Measurements from ENCODE around the gene PRR9. TPM values are rescaled to one million over a fixed set of nuclear protein-coding genes. Genes with fewer than 3 reads are reported as not detected.

Gene PRR9
- total and polyA plus RNA-seq, 2 of the 8 experiments (the other 6 are each of a cell fraction or from before 2014, with no cell fraction given): not detected

GRCh38 chr1:153213519-153213918 lies 3.9 kb upstream of the PRR9 start (continued):
- TF ChIP-seq CHD7 (IDR thresholded peaks at IDR 0.05; ENCODE audit: insufficient replicate concordance, low read length): no peak
- TF ChIP-seq KDM1A (IDR thresholded peaks at IDR 0.05; ENCODE audit: borderline replicate concordance, low read length): no peak
- no peak for TF ChIP-seq SIN3A (conservative IDR thresholded peaks at IDR 0.05 in 1 of 2, IDR thresholded peaks at IDR 0.05 in 1 of 2; ENCODE audit: low read depth in 1 of 2, low read length in 2 of 2)
- no peak for TF ChIP-seq TBP (IDR thresholded peaks at IDR 0.05; ENCODE audit: low read depth, low read length)
- TF ChIP-seq BRCA1 (IDR thresholded peaks at IDR 0.05; ENCODE audit: low read depth, low read length): no peak
- TF ChIP-seq GTF2F1 (IDR thresholded peaks at IDR 0.05; ENCODE audit: borderline replicate concordance, low read depth, low read length): no peak
- no peak for TF ChIP-seq SIX5 (IDR thresholded peaks at IDR 0.05; ENCODE audit: low read depth, low read length)
- no peak for TF ChIP-seq CREB1 (IDR thresholded peaks at IDR 0.05)
- no peak for TF ChIP-seq CEBPB (IDR thresholded peaks at IDR 0.05; ENCODE audit: low read depth, low read length)
- no peak for TF ChIP-seq ATF2 (IDR thresholded peaks at IDR 0.05; ENCODE audit: low read length)
- TF ChIP-seq NRF1 (IDR thresholded peaks at IDR 0.05; ENCODE audit: low read depth, low read length): no peak

Data from H1 (cell line).